ENCODE results near the gene ANKRD33B.
"Not testable (repeated sequence)": the region's sequence is repeated elsewhere in the genome, so short reads cannot be mapped to it uniquely, and the experiment has no call there.

The ANKRD33B gene

DNA sequence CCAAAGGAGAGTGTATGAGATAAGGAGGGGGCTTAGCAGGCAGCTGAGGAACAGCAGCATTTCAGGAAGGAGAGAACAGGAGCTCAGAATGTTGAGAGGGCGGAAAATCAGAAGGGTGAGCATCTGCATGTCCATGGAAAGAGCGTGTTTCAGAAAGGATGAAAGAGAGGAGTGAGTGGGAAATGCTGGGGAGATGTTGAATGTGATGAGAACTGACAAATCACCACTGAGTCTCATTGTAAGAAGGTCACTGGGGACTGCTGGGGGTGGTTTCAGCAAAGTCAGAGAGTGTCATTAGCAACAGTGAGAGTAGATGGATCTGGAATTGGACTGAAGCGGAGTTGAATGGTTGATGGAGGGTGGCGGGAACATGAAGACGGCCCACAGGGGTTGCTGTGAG, 65.8 kb downstream of the ANKRD33B start:
- in situ Hi-C loops (cut with MboI; ENCODE audit: low sequenced_read_pairs, unreplicated experiment) = loop anchor here (10.0 kb wide), 1 partner anchor 175 kb away; no protein-coding TSS in a partner anchor

DNA sequence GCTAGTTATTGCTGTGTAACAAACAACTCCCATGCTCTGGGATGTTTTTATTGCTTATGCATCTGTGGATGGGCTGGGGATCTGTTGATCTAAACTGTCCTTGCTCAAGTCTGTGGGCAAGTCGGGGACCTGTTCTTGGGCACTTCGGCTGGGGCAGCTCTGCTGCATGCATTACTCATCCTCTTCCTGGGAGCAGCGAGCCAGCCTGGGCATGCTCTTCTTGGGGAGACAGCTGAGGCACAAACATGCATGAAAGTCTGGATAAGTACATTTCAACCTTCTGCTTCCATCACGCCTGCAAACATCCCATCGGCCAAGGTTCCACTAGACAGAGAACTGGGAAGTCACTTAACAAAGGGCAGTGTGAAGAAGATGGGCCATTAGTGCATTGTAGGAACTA, 66.3 kb downstream of the ANKRD33B start:
- DNase-seq (ENCODE audit: low spot score) = no peak
- TF ChIP-seq, protein P1, sequence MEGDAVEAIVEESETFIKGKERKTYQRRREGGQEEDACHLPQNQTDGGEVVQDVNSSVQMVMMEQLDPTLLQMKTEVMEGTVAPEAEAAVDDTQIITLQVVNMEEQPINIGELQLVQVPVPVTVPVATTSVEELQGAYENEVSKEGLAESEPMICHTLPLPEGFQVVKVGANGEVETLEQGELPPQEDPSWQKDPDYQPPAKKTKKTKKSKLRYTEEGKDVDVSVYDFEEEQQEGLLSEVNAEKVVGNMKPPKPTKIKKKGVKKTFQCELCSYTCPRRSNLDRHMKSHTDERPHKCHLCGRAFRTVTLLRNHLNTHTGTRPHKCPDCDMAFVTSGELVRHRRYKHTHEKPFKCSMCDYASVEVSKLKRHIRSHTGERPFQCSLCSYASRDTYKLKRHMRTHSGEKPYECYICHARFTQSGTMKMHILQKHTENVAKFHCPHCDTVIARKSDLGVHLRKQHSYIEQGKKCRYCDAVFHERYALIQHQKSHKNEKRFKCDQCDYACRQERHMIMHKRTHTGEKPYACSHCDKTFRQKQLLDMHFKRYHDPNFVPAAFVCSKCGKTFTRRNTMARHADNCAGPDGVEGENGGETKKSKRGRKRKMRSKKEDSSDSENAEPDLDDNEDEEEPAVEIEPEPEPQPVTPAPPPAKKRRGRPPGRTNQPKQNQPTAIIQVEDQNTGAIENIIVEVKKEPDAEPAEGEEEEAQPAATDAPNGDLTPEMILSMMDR (IDR thresholded peaks at IDR 0.05; ENCODE audit: borderline replicate concordance, control extremely low read depth, extremely low read depth, insufficient read depth, missing control alignments) = no peak
- in situ Hi-C loops (cut with MboI; ENCODE audit: low sequenced_read_pairs, unreplicated experiment) = no loop called here

More for the DNA sequence above, 65.8 kb downstream of the ANKRD33B start:
- DNase-seq (ENCODE audit: low spot score) = no peak
- TF ChIP-seq, protein P1 (IDR thresholded peaks at IDR 0.05; ENCODE audit: borderline replicate concordance, control extremely low read depth, extremely low read depth, insufficient read depth, missing control alignments) = no peak

DNA sequence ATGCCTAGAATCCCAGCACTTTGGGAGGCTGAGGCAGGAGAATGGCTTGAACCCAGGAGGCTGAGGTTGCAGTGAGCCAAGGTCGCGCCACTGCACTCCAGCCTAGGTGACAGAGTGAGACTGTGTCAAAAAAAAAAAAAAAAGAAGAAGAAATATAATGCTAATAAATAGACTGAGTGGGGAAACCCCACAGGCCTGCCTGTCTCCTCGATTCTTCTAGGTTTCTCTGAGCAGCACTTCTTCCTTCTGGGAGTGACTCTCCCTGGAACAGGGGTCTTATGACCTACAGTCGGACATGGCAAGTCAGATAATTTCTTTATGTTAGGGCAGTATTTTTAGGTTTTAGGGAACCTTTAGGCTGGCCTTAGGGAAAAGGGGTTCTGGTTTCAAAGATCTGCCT, 66.9 kb downstream of the ANKRD33B start:
- in situ Hi-C loops (cut with MboI; ENCODE audit: low sequenced_read_pairs, unreplicated experiment); DNase-seq (ENCODE audit: low spot score): not testable (repeated sequence)

DNA sequence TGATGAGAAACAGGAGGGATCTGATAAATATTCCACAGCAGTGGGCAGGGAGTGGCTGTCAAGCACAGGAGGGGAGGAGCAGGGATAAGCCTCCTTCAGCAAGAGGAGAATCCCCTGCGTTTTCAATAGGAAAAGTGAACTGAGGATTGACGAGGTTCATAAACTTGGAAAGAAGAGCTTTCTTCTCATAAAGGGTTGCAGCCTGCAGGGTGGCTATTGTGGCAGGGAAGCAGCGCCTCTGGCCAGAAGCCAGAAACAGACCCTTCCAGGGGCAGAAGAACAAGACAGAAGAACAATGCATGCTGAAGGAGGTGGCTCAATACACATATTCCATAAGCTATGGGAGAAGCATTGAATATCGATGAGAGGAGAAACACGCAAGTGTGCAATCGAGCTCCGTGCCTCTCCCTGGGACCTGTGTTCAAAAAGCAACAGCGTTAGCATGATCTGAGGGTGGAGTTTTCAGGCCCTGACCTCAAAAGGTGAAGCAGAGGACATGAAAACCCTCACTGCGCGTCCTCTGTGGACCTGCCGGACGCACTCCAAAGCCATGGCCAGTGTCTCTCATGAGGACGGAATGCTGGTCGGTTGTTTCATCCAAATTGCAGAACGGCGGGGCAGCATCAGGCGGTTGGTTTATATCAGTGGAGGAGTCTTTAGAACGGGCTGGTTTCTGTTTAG, 67.6 kb downstream of the ANKRD33B start:
- no peak for DNase-seq (ENCODE audit: low spot score)
- in situ Hi-C loops (cut with MboI; ENCODE audit: low sequenced_read_pairs, unreplicated experiment) = no loop called here
- TF ChIP-seq, protein P1 (IDR thresholded peaks at IDR 0.05; ENCODE audit: borderline replicate concordance, control extremely low read depth, extremely low read depth, insufficient read depth, missing control alignments) = no peak

DNA sequence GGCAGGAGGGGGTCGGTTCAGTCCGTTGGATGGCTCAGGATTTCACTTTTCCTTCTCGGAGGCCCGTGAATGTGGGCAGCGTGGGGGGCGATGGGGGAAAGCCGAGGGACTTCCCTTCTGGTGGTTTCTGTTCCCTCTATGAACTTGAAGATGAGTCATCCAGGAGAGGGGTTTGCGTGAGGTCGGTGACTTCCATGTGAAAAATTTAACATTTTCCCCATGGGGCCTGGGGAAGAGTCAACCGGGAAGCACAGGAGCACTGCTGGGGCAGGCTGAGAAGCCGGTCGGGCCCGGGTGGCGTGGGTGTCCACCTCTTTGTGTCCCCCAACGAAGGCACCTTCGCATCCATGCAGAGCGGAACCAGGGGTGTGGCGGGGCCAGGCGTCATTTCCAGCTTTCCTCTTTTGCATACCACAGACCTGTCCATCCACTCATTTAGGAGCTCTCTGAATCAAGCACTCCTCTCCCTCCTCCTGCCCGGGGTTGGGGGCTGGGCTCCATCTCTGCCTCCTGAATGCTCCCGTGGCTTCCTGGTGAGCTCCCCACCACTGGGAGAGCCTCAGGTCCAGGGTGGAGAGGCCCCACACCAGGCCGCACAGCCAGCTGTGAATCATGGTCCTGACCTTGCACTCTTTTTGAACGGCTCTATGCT, 68.4 kb downstream of the ANKRD33B start:
- peak; percentile 78 for DNase-seq (ENCODE audit: low spot score)
- in situ Hi-C loops (cut with MboI; ENCODE audit: low sequenced_read_pairs, unreplicated experiment) = no loop called here
- TF ChIP-seq, protein P1 (IDR thresholded peaks at IDR 0.05; ENCODE audit: borderline replicate concordance, control extremely low read depth, extremely low read depth, insufficient read depth, missing control alignments) = no peak

DNA sequence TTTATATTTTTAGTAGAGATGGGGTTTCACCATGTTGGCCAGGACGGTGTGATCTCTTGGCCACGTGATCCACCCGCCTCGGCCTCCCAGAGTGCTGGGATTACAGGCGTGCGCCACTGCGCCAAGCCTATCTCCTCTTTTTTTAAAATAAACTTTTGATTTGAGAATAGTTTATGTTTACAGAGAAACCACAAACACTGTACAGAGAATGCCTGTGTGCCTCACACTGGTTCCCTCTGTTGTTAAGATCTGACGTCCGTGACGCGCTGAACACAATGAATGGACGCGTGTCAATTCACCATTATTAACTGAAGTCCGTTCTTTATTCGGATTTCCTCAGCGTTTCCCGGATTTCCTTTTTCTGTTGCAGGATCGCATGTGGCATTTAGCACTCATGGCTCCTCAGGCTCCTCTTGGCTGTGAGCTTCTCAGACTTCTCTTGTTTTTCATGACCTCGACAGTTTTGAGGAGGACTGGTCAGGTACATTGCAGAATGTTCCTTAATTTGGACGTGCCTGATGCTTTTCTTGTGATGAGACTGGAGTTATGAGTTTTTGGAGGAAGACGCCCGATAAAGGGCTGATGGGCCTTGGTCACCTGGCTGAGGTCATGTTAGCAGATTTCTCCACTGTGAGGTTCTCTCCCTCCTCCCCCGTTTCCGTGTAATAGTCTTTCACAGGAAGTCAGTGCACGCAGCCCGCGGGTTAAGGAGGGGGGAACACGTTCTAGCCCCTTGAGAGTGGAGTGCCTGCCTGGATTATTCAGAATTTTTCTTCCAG, 69.6 kb downstream of the ANKRD33B start:
- TF ChIP-seq, protein P1 (IDR thresholded peaks at IDR 0.05; ENCODE audit: borderline replicate concordance, control extremely low read depth, extremely low read depth, insufficient read depth, missing control alignments) = no peak
- in situ Hi-C loops (cut with MboI; ENCODE audit: low sequenced_read_pairs, unreplicated experiment) = no loop called here
- no peak for DNase-seq (ENCODE audit: low spot score)
